Neural progenitor cell (in vitro differentiated cells): ENCODE measurements around the gene CTCF. TPM values are rescaled to one million over a fixed set of nuclear protein-coding genes. Genes with fewer than 3 reads are reported as not detected.

Source experiments
- DNase-seq: peaks from one replicate; pipeline ENCODE4 v3.0.0-alpha.2; 2016; ENCODE audit warnings: low spot score
- H2AFZ ChIP-seq: fragments of 200-600 bp; sonication (generic); replicated peaks from 2 replicates; pipeline ENCODE4 v1.6.1; 2016; ENCODE audit warnings: antibody characterized with exemption
- H3F3A ChIP-seq: fragments of 200-600 bp; sonication (generic); 2 replicates; pipeline ENCODE4 v1.6.1; 2016; ENCODE audit warnings: antibody characterized with exemption, low read depth
- H3K27ac ChIP-seq: fragments of 200-600 bp; sonication (generic); 2 replicates; pipeline ENCODE4 v1.5.1; 2016; ENCODE audit warnings: mild to moderate bottlenecking
- H3K27me3 ChIP-seq: fragments of 200-600 bp; sonication (generic); 2 replicates; pipeline ENCODE4 v1.6.1; 2016; ENCODE audit warnings: mild to moderate bottlenecking, moderate library complexity
- H3K36me3 ChIP-seq: fragments of 200-600 bp; sonication (generic); 2 replicates; pipeline ENCODE4 v1.5.1; 2016
- H3K4me1 ChIP-seq: fragments of 200-600 bp; sonication (generic); 2 replicates; pipeline ENCODE4 v1.6.1; 2016; ENCODE audit warnings: mixed run types
- H3K4me2 ChIP-seq: fragments of 200-600 bp; sonication (generic); 2 replicates; pipeline ENCODE4 v1.6.1; 2016
- H3K4me3 ChIP-seq: fragments of 200-600 bp; sonication (generic); 2 replicates; pipeline ENCODE4 v1.5.1; 2016
- H3K79me2 ChIP-seq: fragments of 200-600 bp; sonication (generic); 2 replicates; pipeline ENCODE4 v1.6.1; 2016; ENCODE audit warnings: low read depth
- H3K9ac ChIP-seq: fragments of 200-600 bp; sonication (generic); 2 replicates; pipeline ENCODE4 v1.6.1; 2016
- H3K9me3 ChIP-seq: fragments of 200-600 bp; sonication (generic); 2 replicates; pipeline ENCODE4 v1.5.1; 2016; ENCODE audit warnings: low read depth
- H4K20me1 ChIP-seq: fragments of 200-600 bp; sonication (generic); 2 replicates; pipeline ENCODE4 v1.6.1; 2016; ENCODE audit warnings: low read depth
- H3K27ac Mint-ChIP-seq: 3 replicates; pipeline ENCODE4 v1.8.0; 2021; ENCODE audit warnings: mixed read lengths
- H3K27me3 Mint-ChIP-seq: 2 replicates; pipeline ENCODE4 v1.8.0; 2022; ENCODE audit warnings: low read depth, mild to moderate bottlenecking, inconsistent platforms, moderate library complexity, mixed read lengths; ENCODE audit not compliant: insufficient read depth
- H3K36me3 Mint-ChIP-seq: 3 replicates; pipeline ENCODE4 v1.8.0; 2021; ENCODE audit warnings: mixed read lengths
- H3K4me1 Mint-ChIP-seq: 3 replicates; pipeline ENCODE4 v1.8.0; 2021; ENCODE audit warnings: mixed read lengths
- H3K4me3 Mint-ChIP-seq: 3 replicates; pipeline ENCODE4 v1.8.0; 2021; ENCODE audit warnings: mild to moderate bottlenecking, moderate library complexity, mixed read lengths
- H3K9me3 Mint-ChIP-seq: 3 replicates; pipeline ENCODE4 v1.8.0; 2020; ENCODE audit warnings: mixed read lengths
- EZH2 ChIP-seq: fragments of 200-600 bp; sonication (generic); IDR thresholded peaks from 2 replicates; pipeline ENCODE4 v1.6.1; 2017; ENCODE audit warnings: antibody characterized with exemption, mild to moderate bottlenecking, moderate library complexity
- EZH2phosphoT487 ChIP-seq: fragments of 200-600 bp; sonication (generic); IDR thresholded peaks from 2 replicates; pipeline ENCODE4 v1.6.1; 2017; ENCODE audit warnings: antibody characterized with exemption
- total RNA-seq: library from RNA; depleted of rRNA; stranded (reverse); fragments of >200 nt; gene quantifications from 2 replicates; pipeline ENCODE4 v1.2.3, GENCODE V29; 2015; ENCODE audit warnings: low replicate concordance
- TF ChIP-seq, protein P1 (sequence below): fragments of 200-600 bp; sonication (generic); IDR thresholded peaks from 2 replicates; pipeline ENCODE4 v1.5.1; 2017; ENCODE audit warnings: antibody characterized with exemption, mild to moderate bottlenecking

Gene CTCF
- total RNA-seq, 1 donor from 2014 or later = 76.3 TPM

DNA sequence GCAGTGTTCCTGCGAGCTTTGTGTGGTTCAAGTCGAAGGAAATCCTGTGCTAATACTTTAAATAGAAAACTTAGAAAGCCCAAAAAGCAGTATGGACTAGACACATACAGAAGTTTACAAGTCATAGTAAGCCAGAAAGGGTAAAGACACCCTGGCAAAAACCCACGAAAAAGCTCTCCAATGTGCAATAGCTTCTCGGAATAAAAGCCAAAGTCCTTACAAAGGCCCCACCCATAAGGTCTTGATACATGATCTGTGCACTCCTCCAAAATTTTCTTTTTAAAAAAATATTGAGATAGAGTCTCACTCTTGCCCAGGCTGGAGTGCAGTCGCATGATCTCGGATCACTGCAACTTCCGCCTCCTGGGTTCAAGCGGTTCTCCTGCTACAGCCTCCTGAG is 114.6 kb downstream of the CTCF start:
- TF ChIP-seq EZH2 = no peak
- TF ChIP-seq, protein P1, sequence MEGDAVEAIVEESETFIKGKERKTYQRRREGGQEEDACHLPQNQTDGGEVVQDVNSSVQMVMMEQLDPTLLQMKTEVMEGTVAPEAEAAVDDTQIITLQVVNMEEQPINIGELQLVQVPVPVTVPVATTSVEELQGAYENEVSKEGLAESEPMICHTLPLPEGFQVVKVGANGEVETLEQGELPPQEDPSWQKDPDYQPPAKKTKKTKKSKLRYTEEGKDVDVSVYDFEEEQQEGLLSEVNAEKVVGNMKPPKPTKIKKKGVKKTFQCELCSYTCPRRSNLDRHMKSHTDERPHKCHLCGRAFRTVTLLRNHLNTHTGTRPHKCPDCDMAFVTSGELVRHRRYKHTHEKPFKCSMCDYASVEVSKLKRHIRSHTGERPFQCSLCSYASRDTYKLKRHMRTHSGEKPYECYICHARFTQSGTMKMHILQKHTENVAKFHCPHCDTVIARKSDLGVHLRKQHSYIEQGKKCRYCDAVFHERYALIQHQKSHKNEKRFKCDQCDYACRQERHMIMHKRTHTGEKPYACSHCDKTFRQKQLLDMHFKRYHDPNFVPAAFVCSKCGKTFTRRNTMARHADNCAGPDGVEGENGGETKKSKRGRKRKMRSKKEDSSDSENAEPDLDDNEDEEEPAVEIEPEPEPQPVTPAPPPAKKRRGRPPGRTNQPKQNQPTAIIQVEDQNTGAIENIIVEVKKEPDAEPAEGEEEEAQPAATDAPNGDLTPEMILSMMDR = no peak
- TF ChIP-seq EZH2phosphoT487 = no peak
- no peak overlapping the region for H3K4me2 ChIP-seq
- H3K9me3 Mint-ChIP-seq = no peaks in the 10 kb centered on the region
- H3K79me2 ChIP-seq = no peaks in the 10 kb centered on the region
- no peaks in the 10 kb centered on the region for H4K20me1 ChIP-seq
- DNase-seq = no peak
- H3K9me3 ChIP-seq = no peaks in the 10 kb centered on the region
- no peak overlapping the region for H3K27ac Mint-ChIP-seq
- H2AFZ ChIP-seq = no peak overlapping the region
- no peaks in the 10 kb centered on the region for H3K4me1 ChIP-seq
- H3K36me3 ChIP-seq = no peaks in the 10 kb centered on the region
- H3K4me1 Mint-ChIP-seq = peaks cover 12% of the 10 kb centered on the region
- no peak overlapping the region for H3K4me3 Mint-ChIP-seq
- no peak overlapping the region for H3K9ac ChIP-seq
- peaks cover 4% of the 10 kb centered on the region for H3K27me3 Mint-ChIP-seq
- H3F3A ChIP-seq = no peaks in the 10 kb centered on the region
- H3K36me3 Mint-ChIP-seq = peaks cover 6% of the 10 kb centered on the region
- H3K27me3 ChIP-seq = no peaks in the 10 kb centered on the region
- H3K4me3 ChIP-seq = no peak overlapping the region
- no peak overlapping the region for H3K27ac ChIP-seq

DNA sequence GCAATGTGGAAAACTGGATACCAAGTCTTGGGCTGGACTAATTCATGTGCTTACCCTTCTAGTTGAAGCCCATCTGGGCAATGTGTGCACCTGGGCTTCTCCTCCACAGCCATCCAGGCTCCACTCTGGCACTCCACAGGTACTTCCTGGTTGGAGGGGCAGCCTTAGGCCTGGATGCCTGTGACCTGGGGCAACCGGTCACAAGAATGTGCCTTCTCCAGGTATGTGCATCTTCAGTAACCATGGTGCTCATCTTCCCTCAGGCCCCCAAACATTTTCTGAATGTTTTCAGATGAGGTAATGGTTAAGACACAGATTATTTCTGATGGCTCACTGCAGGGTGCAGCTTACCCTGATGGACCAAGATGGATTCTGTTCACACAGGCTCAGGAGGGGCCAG is 115.4 kb downstream of the CTCF start:
- Mint-ChIP-seq H3K36me3 (peaks cover 6% of the 10 kb centered on the region), H3K4me3 (no peak overlapping the region), H3K27ac (no peak overlapping the region), H3K27me3 (peaks cover 4% of the 10 kb centered on the region), H3K9me3 (no peaks in the 10 kb centered on the region), H3K4me1 (peaks cover 8% of the 10 kb centered on the region)
- TF ChIP-seq EZH2 = no peak
- no peak overlapping the region for H3K27ac ChIP-seq
- H3K9ac ChIP-seq = no peak overlapping the region
- no peaks in the 10 kb centered on the region for H3K9me3 ChIP-seq
- no peaks in the 10 kb centered on the region for H4K20me1 ChIP-seq
- no peak overlapping the region for H3K4me3 ChIP-seq
- H3K36me3 ChIP-seq = no peaks in the 10 kb centered on the region
- no peaks in the 10 kb centered on the region for H3K27me3 ChIP-seq
- no peaks in the 10 kb centered on the region for H3F3A ChIP-seq
- no peak for DNase-seq
- no peaks in the 10 kb centered on the region for H3K4me1 ChIP-seq
- H3K4me2 ChIP-seq = no peak overlapping the region
- H3K79me2 ChIP-seq = no peaks in the 10 kb centered on the region
- H2AFZ ChIP-seq = no peak overlapping the region

DNA sequence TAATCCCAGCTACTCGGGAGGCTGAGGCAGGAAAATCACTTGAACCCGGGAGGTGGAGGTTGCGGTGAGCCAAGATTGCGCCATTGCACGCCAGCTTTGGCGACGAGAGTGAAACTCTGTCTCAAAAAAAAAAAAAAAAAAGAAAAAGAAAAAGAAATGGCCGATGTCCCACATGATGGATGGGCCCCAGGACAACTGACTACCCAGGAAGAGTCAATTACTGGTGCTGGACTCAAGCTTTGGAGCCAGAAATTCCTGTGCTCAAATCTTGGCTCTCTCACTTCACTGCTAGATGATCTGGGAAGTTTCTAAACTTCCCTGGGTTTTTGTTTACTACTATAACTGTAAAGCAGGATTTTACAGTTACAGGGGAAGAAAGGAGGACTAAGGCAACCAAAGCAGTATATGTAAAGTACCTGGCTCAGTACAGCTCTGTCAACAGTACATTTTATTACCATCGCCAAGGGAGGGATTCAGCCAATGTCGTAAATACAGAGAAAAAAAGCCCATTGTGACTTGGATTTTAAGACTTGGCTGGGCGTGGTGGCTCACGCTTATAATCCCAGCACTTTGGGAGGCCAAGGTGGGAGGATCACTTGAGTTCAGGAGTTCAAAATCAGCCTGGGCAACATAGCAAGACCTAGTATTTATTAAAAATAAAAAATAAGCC is 116.2 kb downstream of the CTCF start:
- Histone ChIP-seq H3K9me3 (no peaks in the 10 kb centered on the region), H3K4me2 (no peak overlapping the region), H3K27ac (no peak overlapping the region), H2AFZ (no peak overlapping the region), H3K36me3 (no peaks in the 10 kb centered on the region), H3K4me3 (no peak overlapping the region), H3F3A (no peaks in the 10 kb centered on the region), H3K9ac (no peak overlapping the region), H4K20me1 (no peaks in the 10 kb centered on the region), H3K27me3 (no peaks in the 10 kb centered on the region), H3K4me1 (no peaks in the 10 kb centered on the region), H3K79me2 (no peaks in the 10 kb centered on the region)
- no peak for DNase-seq
- no peak overlapping the region for H3K27ac Mint-ChIP-seq
- peaks cover 8% of the 10 kb centered on the region for H3K36me3 Mint-ChIP-seq
- peaks cover 7% of the 10 kb centered on the region for H3K4me1 Mint-ChIP-seq
- TF ChIP-seq, protein P1 = no peak
- TF ChIP-seq EZH2 (no peak), EZH2phosphoT487 (no peak)
- no peaks in the 10 kb centered on the region for H3K9me3 Mint-ChIP-seq
- H3K4me3 Mint-ChIP-seq = no peak overlapping the region
- H3K27me3 Mint-ChIP-seq = peaks cover 4% of the 10 kb centered on the region
